Neural progenitor cell (in vitro differentiated cells): ENCODE measurements around the gene ADCY7. TPM values are rescaled to one million over a fixed set of nuclear protein-coding genes. Genes with fewer than 3 reads are reported as not detected.
"Not testable (repeated sequence)": the region's sequence is repeated elsewhere in the genome, so short reads cannot be mapped to it uniquely, and the experiment has no call there.

Experiments used
- DNase-seq: peaks from one replicate; pipeline ENCODE4 v3.0.0-alpha.2; 2016; ENCODE audit warnings: low spot score
- H2AFZ ChIP-seq: fragments of 200-600 bp; sonication (generic); replicated peaks from 2 replicates; pipeline ENCODE4 v1.6.1; 2016; ENCODE audit warnings: antibody characterized with exemption
- H3F3A ChIP-seq: fragments of 200-600 bp; sonication (generic); 2 replicates; pipeline ENCODE4 v1.6.1; 2016; ENCODE audit warnings: antibody characterized with exemption, low read depth
- H3K27ac ChIP-seq: fragments of 200-600 bp; sonication (generic); 2 replicates; pipeline ENCODE4 v1.5.1; 2016; ENCODE audit warnings: mild to moderate bottlenecking
- H3K27me3 ChIP-seq: fragments of 200-600 bp; sonication (generic); 2 replicates; pipeline ENCODE4 v1.6.1; 2016; ENCODE audit warnings: mild to moderate bottlenecking, moderate library complexity
- H3K36me3 ChIP-seq: fragments of 200-600 bp; sonication (generic); 2 replicates; pipeline ENCODE4 v1.5.1; 2016
- H3K4me1 ChIP-seq: fragments of 200-600 bp; sonication (generic); 2 replicates; pipeline ENCODE4 v1.6.1; 2016; ENCODE audit warnings: mixed run types
- H3K4me2 ChIP-seq: fragments of 200-600 bp; sonication (generic); 2 replicates; pipeline ENCODE4 v1.6.1; 2016
- H3K4me3 ChIP-seq: fragments of 200-600 bp; sonication (generic); 2 replicates; pipeline ENCODE4 v1.5.1; 2016
- H3K79me2 ChIP-seq: fragments of 200-600 bp; sonication (generic); 2 replicates; pipeline ENCODE4 v1.6.1; 2016; ENCODE audit warnings: low read depth
- H3K9ac ChIP-seq: fragments of 200-600 bp; sonication (generic); 2 replicates; pipeline ENCODE4 v1.6.1; 2016
- H3K9me3 ChIP-seq: fragments of 200-600 bp; sonication (generic); 2 replicates; pipeline ENCODE4 v1.5.1; 2016; ENCODE audit warnings: low read depth
- H4K20me1 ChIP-seq: fragments of 200-600 bp; sonication (generic); 2 replicates; pipeline ENCODE4 v1.6.1; 2016; ENCODE audit warnings: low read depth
- H3K27ac Mint-ChIP-seq: 3 replicates; pipeline ENCODE4 v1.8.0; 2021; ENCODE audit warnings: mixed read lengths
- H3K27me3 Mint-ChIP-seq: 2 replicates; pipeline ENCODE4 v1.8.0; 2022; ENCODE audit warnings: low read depth, mild to moderate bottlenecking, inconsistent platforms, moderate library complexity, mixed read lengths; ENCODE audit not compliant: insufficient read depth
- H3K36me3 Mint-ChIP-seq: 3 replicates; pipeline ENCODE4 v1.8.0; 2021; ENCODE audit warnings: mixed read lengths
- H3K4me1 Mint-ChIP-seq: 3 replicates; pipeline ENCODE4 v1.8.0; 2021; ENCODE audit warnings: mixed read lengths
- H3K4me3 Mint-ChIP-seq: 3 replicates; pipeline ENCODE4 v1.8.0; 2021; ENCODE audit warnings: mild to moderate bottlenecking, moderate library complexity, mixed read lengths
- H3K9me3 Mint-ChIP-seq: 3 replicates; pipeline ENCODE4 v1.8.0; 2020; ENCODE audit warnings: mixed read lengths
- CTCF ChIP-seq: fragments of 200-600 bp; sonication (generic); IDR thresholded peaks from 2 replicates; pipeline ENCODE4 v1.5.1; 2017; ENCODE audit warnings: antibody characterized with exemption, mild to moderate bottlenecking
- EZH2 ChIP-seq: fragments of 200-600 bp; sonication (generic); IDR thresholded peaks from 2 replicates; pipeline ENCODE4 v1.6.1; 2017; ENCODE audit warnings: antibody characterized with exemption, mild to moderate bottlenecking, moderate library complexity
- EZH2phosphoT487 ChIP-seq: fragments of 200-600 bp; sonication (generic); IDR thresholded peaks from 2 replicates; pipeline ENCODE4 v1.6.1; 2017; ENCODE audit warnings: antibody characterized with exemption
- total RNA-seq: library from RNA; depleted of rRNA; stranded (reverse); fragments of >200 nt; gene quantifications from 2 replicates; pipeline ENCODE4 v1.2.3, GENCODE V29; 2015; ENCODE audit warnings: low replicate concordance

The ADCY7 gene
- total RNA-seq, 1 donor from 2014 or later, result 2.5 TPM

DNA sequence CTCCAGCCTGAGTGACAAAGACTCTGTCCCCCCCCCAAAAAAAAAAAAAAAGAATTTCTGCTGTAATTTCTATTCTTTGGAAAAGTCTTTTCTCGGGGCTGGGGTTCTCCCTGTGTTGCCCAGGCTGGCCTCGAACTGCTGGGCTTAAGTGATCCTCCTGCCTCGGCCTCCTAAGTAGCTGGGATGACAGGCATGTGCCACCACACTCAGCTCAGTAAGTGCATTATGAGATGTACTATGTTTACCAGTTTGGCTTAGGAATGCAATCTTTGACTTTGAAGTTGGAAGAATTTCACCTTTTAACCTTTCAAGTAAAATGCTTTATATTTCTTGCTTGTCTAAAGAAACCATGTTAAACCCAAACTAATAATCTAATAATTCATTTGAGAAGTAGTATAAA is 28.0 kb upstream of the ADCY7 start:
- no peak overlapping the region for H2AFZ ChIP-seq
- H4K20me1 ChIP-seq, result no peaks in the 10 kb centered on the region
- H3K9me3 Mint-ChIP-seq, result no peaks in the 10 kb centered on the region
- peaks cover 9% of the 10 kb centered on the region for H3K4me1 Mint-ChIP-seq
- H3K9ac ChIP-seq, result no peak overlapping the region
- no peaks in the 10 kb centered on the region for H3K79me2 ChIP-seq
- H3F3A ChIP-seq, result peaks cover 8% of the 10 kb centered on the region
- H3K36me3 ChIP-seq, result no peaks in the 10 kb centered on the region
- peaks cover 7% of the 10 kb centered on the region for H3K27me3 Mint-ChIP-seq
- no peaks in the 10 kb centered on the region for H3K4me1 ChIP-seq
- no peak for DNase-seq
- no peak overlapping the region for H3K4me2 ChIP-seq
- TF ChIP-seq EZH2 (no peak), EZH2phosphoT487 (no peak), CTCF (no peak)
- H3K9me3 ChIP-seq, result no peaks in the 10 kb centered on the region
- H3K4me3 ChIP-seq, result no peak overlapping the region
- H3K27me3 ChIP-seq, result peaks cover 5% of the 10 kb centered on the region
- no peak overlapping the region for H3K27ac ChIP-seq
- H3K27ac Mint-ChIP-seq, result no peak overlapping the region
- H3K36me3 Mint-ChIP-seq, result no peaks in the 10 kb centered on the region
- no peak overlapping the region for H3K4me3 Mint-ChIP-seq

DNA sequence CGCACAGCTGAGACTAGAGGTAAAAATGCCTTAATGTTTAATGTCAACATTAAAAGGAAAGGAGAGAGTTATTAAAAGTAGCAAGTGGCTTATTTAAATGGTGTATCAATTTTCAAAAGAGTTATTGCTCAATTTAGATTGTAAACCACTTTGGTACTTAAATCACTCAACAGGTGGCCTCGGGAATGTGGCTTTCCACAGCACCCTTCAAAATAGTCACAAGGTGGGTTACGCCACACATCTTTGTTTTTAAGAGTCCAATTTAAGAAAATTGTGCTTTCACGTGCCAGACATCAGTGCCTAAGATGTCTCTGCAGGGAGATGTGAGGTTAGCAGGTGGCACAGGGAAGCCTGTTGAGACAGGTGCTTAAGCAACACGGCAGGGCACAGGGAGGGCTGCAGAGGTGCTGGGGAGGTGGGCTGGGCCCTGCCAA is 27.5 kb upstream of the ADCY7 start:
- TF ChIP-seq EZH2, result no peak
- no peak for TF ChIP-seq EZH2phosphoT487
- no peak for TF ChIP-seq CTCF
- H3K79me2 ChIP-seq, result no peaks in the 10 kb centered on the region
- H3K4me2 ChIP-seq, result no peak overlapping the region
- H3K9me3 ChIP-seq, result no peaks in the 10 kb centered on the region
- no peaks in the 10 kb centered on the region for H4K20me1 ChIP-seq
- no peak for DNase-seq
- Mint-ChIP-seq H3K4me3 (no peak overlapping the region), H3K27ac (no peak overlapping the region), H3K9me3 (no peaks in the 10 kb centered on the region), H3K27me3 (peaks cover 7% of the 10 kb centered on the region), H3K4me1 (peaks cover 9% of the 10 kb centered on the region), H3K36me3 (no peaks in the 10 kb centered on the region)
- no peak overlapping the region for H3K4me3 ChIP-seq
- no peaks in the 10 kb centered on the region for H3K36me3 ChIP-seq
- no peaks in the 10 kb centered on the region for H3K4me1 ChIP-seq
- peaks cover 8% of the 10 kb centered on the region for H3K27me3 ChIP-seq
- H3F3A ChIP-seq, result peaks cover 7% of the 10 kb centered on the region
- H3K27ac ChIP-seq, result no peak overlapping the region
- H2AFZ ChIP-seq, result no peak overlapping the region
- no peak overlapping the region for H3K9ac ChIP-seq

DNA sequence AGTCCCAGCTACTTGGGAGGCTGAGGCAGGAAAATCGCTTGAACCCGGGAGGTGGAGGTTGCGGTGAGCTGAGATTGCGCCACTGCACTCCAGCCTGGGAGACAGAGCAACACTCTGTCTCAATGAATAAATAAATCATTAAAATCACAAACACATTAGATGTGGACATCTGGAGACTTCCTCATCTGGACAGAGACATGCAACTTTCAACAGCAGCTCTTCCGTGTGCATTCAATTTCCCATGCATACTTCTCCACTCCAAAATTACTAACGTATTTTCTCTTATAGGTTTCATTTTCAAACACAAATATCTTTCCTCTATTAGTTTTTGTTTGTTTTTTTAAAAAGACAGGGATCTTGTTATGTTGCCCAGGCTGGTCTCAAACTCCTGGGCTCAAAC is 23.3 kb upstream of the ADCY7 start:
- H3K27ac Mint-ChIP-seq, H3K79me2 ChIP-seq, H3K4me3 ChIP-seq, H3K36me3 Mint-ChIP-seq, H3K4me1 ChIP-seq, H3K27ac ChIP-seq, H4K20me1 ChIP-seq, H3K4me3 Mint-ChIP-seq, H3K4me2 ChIP-seq, H3K9ac ChIP-seq, H3K36me3 ChIP-seq, H3K9me3 Mint-ChIP-seq, H2AFZ ChIP-seq, DNase-seq, H3K4me1 Mint-ChIP-seq, H3K9me3 ChIP-seq: not testable (repeated sequence)
- Histone ChIP-seq H3F3A (peaks cover 21% of the 10 kb centered on the region), H3K27me3 (peaks cover 44% of the 10 kb centered on the region)
- peaks cover 15% of the 10 kb centered on the region for H3K27me3 Mint-ChIP-seq

- Histone ChIP-seq H4K20me1 (no peaks in the 10 kb centered on the region), H3K9me3 (no peaks in the 10 kb centered on the region), H3K4me2 (no peak overlapping the region), H3F3A (peaks cover 31% of the 10 kb centered on the region), H3K79me2 (no peaks in the 10 kb centered on the region), H3K27ac (no peak overlapping the region), H3K9ac (no peak overlapping the region), H3K36me3 (no peaks in the 10 kb centered on the region), H3K4me3 (no peak overlapping the region), H3K4me1 (peaks cover 12% of the 10 kb centered on the region), H2AFZ (no peak overlapping the region), H3K27me3 (peaks cover 44% of the 10 kb centered on the region)
- no peak for DNase-seq
- Mint-ChIP-seq H3K36me3 (no peaks in the 10 kb centered on the region), H3K4me3 (no peak overlapping the region), H3K27me3 (peaks cover 16% of the 10 kb centered on the region), H3K9me3 (no peaks in the 10 kb centered on the region), H3K27ac (no peak overlapping the region), H3K4me1 (peaks cover 12% of the 10 kb centered on the region)
- TF ChIP-seq EZH2 (no peak), CTCF (no peak), EZH2phosphoT487 (no peak)
Observed at GRCh38 chr16:50244140-50244503, 22.2 kb upstream of the ADCY7 start.
